GM23338 (cell line): ENCODE measurements around the gene TDP2. TPM values are rescaled to one million over a fixed set of nuclear protein-coding genes. Genes with fewer than 3 reads are reported as not detected.

Experiments used
- ATAC-seq: fragments of 200-7000 bp; cut with Tn5 transposase; 3 replicates; pipeline ENCODE4 v1.9.1; 2020
- DNase-seq: peaks from one replicate; pipeline ENCODE4 v3.0.0-alpha.2; 2015; ENCODE audit warnings: low spot score
- H2AFZ ChIP-seq: fragments of 200-600 bp; sonication (generic); 2 replicates; pipeline ENCODE4 v1.8.0; 2016; ENCODE audit warnings: antibody characterized with exemption, mild to moderate bottlenecking, moderate library complexity
- H3F3A ChIP-seq: fragments of 200-600 bp; sonication (generic); replicated peaks from 2 replicates; pipeline ENCODE4 v1.8.0; 2017; ENCODE audit warnings: antibody characterized with exemption, mixed run types, low read depth
- H3K27ac ChIP-seq: fragments of 200-600 bp; sonication (generic); 2 replicates; pipeline ENCODE4 v1.6.1; 2016; ENCODE audit warnings: low read depth
- H3K27me3 ChIP-seq: fragments of 200-600 bp; sonication (generic); 2 replicates; pipeline ENCODE4 v1.8.0; 2016; ENCODE audit warnings: mild to moderate bottlenecking, mixed run types, moderate library complexity; ENCODE audit not compliant: insufficient read depth
- H3K36me3 ChIP-seq: fragments of 200-600 bp; sonication (generic); 2 replicates; pipeline ENCODE4 v1.8.0; 2016; ENCODE audit warnings: mild to moderate bottlenecking; ENCODE audit not compliant: insufficient read depth
- H3K4me1 ChIP-seq: fragments of 200-600 bp; sonication (generic); 2 replicates; pipeline ENCODE4 v1.8.0; 2016; ENCODE audit warnings: mild to moderate bottlenecking, moderate library complexity; ENCODE audit not compliant: insufficient read depth
- H3K4me2 ChIP-seq: fragments of 200-600 bp; sonication (generic); 2 replicates; pipeline ENCODE4 v1.7.1; 2017; ENCODE audit warnings: mixed run types
- H3K4me3 ChIP-seq: fragments of 200-600 bp; sonication (generic); 2 replicates; pipeline ENCODE4 v1.6.1; 2016; ENCODE audit warnings: mixed run types
- H3K79me2 ChIP-seq: fragments of 200-600 bp; sonication (generic); replicated peaks from 2 replicates; pipeline ENCODE4 v1.8.0; 2017; ENCODE audit warnings: mild to moderate bottlenecking; ENCODE audit not compliant: insufficient read depth
- H3K9me2 ChIP-seq: fragments of 200-600 bp; sonication (generic); 2 replicates; pipeline ENCODE4 v1.8.0; 2017; ENCODE audit not compliant: insufficient read depth
- H4K20me1 ChIP-seq: fragments of 200-600 bp; sonication (generic); replicated peaks from 2 replicates; pipeline ENCODE4 v1.8.0; 2017; ENCODE audit warnings: mild to moderate bottlenecking; ENCODE audit not compliant: insufficient read depth
- H3K27ac Mint-ChIP-seq: 2 replicates; pipeline ENCODE4 v1.8.0; 2020; ENCODE audit warnings: inconsistent platforms, mild to moderate bottlenecking, moderate library complexity, mixed read lengths
- H3K27me3 Mint-ChIP-seq: 3 replicates; pipeline ENCODE4 v1.8.0; 2022; ENCODE audit warnings: low read depth, mild to moderate bottlenecking, moderate library complexity, mixed read lengths, inconsistent platforms; ENCODE audit not compliant: insufficient read depth, poor library complexity
- H3K36me3 Mint-ChIP-seq: 3 replicates; pipeline ENCODE4 v1.8.0; 2021; ENCODE audit warnings: low read depth, mild to moderate bottlenecking, inconsistent platforms, moderate library complexity, mixed read lengths
- H3K4me1 Mint-ChIP-seq: 3 replicates; pipeline ENCODE4 v1.8.0; 2020; ENCODE audit warnings: mild to moderate bottlenecking, inconsistent platforms, mixed read lengths
- H3K4me3 Mint-ChIP-seq: 3 replicates; pipeline ENCODE4 v1.8.0; 2021; ENCODE audit warnings: moderate library complexity, mild to moderate bottlenecking, inconsistent platforms, mixed read lengths
- H3K9me3 Mint-ChIP-seq: 3 replicates; pipeline ENCODE4 v1.8.0; 2020; ENCODE audit warnings: moderate library complexity, mild to moderate bottlenecking, inconsistent platforms, mixed read lengths
- CREB1 ChIP-seq: fragments of 250-450 bp; sonication (Bioruptor Pico); IDR thresholded peaks from 2 replicates; pipeline ENCODE4 v1.5.0; 2020; ENCODE audit warnings: low read depth, mild to moderate bottlenecking, moderate library complexity
- ETS1 ChIP-seq: IDR thresholded peaks from 2 replicates; pipeline ENCODE4 v1.6.1; 2016; ENCODE audit warnings: antibody characterized with exemption
- EZH2 ChIP-seq: fragments of 200-600 bp; sonication (generic); IDR thresholded peaks from one replicate; pipeline ENCODE4 v1.8.0; 2017; ENCODE audit warnings: antibody characterized with exemption, mild to moderate bottlenecking, low read depth; ENCODE audit not compliant: unreplicated experiment
- EZH2phosphoT487 ChIP-seq: fragments of 200-600 bp; sonication (generic); IDR thresholded peaks from one replicate; pipeline ENCODE4 v1.8.1; 2018; ENCODE audit warnings: antibody characterized with exemption; ENCODE audit not compliant: unreplicated experiment
- JUNB ChIP-seq: IDR thresholded peaks from one replicate; pipeline ENCODE4 v1.6.1; 2016; ENCODE audit warnings: antibody characterized with exemption; ENCODE audit not compliant: unreplicated experiment
- NANOG ChIP-seq: IDR thresholded peaks from 2 replicates; pipeline ENCODE4 v1.6.1; 2016; ENCODE audit warnings: antibody characterized with exemption, borderline replicate concordance
- POLR2AphosphoS5 ChIP-seq: IDR thresholded peaks from 2 replicates; pipeline ENCODE4 v1.6.1; 2016; ENCODE audit warnings: antibody characterized with exemption, low read depth
- REST ChIP-seq: IDR thresholded peaks from one replicate; pipeline ENCODE4 v1.6.1; 2018; ENCODE audit warnings: antibody characterized with exemption; ENCODE audit not compliant: unreplicated experiment
- STAT1 ChIP-seq: IDR thresholded peaks from one replicate; pipeline ENCODE4 v1.6.1; 2016; ENCODE audit warnings: antibody characterized with exemption; ENCODE audit not compliant: unreplicated experiment
- ZNF114 ChIP-seq: fragments of 250-450 bp; sonication (Bioruptor Pico); IDR thresholded peaks from 2 replicates; pipeline ENCODE4 v1.5.0; 2020; ENCODE audit warnings: mild to moderate bottlenecking, moderate library complexity
- ZNF331 ChIP-seq: fragments of 250-450 bp; sonication (Bioruptor Pico); IDR thresholded peaks from 2 replicates; pipeline ENCODE4 v1.5.0; 2020; ENCODE audit warnings: low read depth, mild to moderate bottlenecking, moderate library complexity
- ZNF462 ChIP-seq: fragments of 250-450 bp; sonication (Bioruptor Pico); IDR thresholded peaks from 2 replicates; pipeline ENCODE4 v1.5.0; 2020; ENCODE audit warnings: mild to moderate bottlenecking, moderate library complexity
- polyA plus RNA-seq: library from polyadenylated mRNA; unstranded; fragments of >200 nt; fragmentation: Nextera tagmentation; extraction: Ambion mirVana; gene quantifications from 2 replicates; pipeline ENCODE4 v1.2.1, GENCODE V29; 2016
- total RNA-seq: library from RNA; depleted of rRNA; stranded (reverse); fragments of >200 nt; shearing (Covaris generic); gene quantifications from 2 replicates; pipeline ENCODE4 v1.2.3, GENCODE V29; 2014
- TF ChIP-seq, protein P1 (sequence below), 2 experiments: fragments of 200-600 bp in 1 of 2; sonication (generic) in 1 of 2; conservative IDR thresholded peaks; 2 replicates each; pipeline versions ENCODE4 v1.5.1 to v1.6.1; 2016 to 2017; ENCODE audit warnings: antibody characterized with exemption in 2 of 2, low read depth in 2 of 2, mild to moderate bottlenecking in 2 of 2, moderate library complexity in 1 of 2

The TDP2 gene
- total and polyA plus RNA-seq, 2 experiments from 2014 or later, result 46.8 to 47.8 TPM

- H3K27ac ChIP-seq, result no peak overlapping the region
- TF ChIP-seq ETS1 (no peak), EZH2phosphoT487 (no peak), REST (no peak), ZNF331 (no peak), CREB1 (CRISPR knock-in tag) (no peak), STAT1 (no peak), POLR2AphosphoS5 (no peak), ZNF462 (CRISPR knock-in tag) (no peak), NANOG (no peak), ZNF114 (no peak), EZH2 (no peak), JUNB (no peak)
- TF ChIP-seq, protein P1, sequence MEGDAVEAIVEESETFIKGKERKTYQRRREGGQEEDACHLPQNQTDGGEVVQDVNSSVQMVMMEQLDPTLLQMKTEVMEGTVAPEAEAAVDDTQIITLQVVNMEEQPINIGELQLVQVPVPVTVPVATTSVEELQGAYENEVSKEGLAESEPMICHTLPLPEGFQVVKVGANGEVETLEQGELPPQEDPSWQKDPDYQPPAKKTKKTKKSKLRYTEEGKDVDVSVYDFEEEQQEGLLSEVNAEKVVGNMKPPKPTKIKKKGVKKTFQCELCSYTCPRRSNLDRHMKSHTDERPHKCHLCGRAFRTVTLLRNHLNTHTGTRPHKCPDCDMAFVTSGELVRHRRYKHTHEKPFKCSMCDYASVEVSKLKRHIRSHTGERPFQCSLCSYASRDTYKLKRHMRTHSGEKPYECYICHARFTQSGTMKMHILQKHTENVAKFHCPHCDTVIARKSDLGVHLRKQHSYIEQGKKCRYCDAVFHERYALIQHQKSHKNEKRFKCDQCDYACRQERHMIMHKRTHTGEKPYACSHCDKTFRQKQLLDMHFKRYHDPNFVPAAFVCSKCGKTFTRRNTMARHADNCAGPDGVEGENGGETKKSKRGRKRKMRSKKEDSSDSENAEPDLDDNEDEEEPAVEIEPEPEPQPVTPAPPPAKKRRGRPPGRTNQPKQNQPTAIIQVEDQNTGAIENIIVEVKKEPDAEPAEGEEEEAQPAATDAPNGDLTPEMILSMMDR (conservative IDR thresholded peaks at IDR 0.05; ENCODE audit: low read depth in 2 of 2), result no peak
- peaks cover 37% of the 10 kb centered on the region for H3K79me2 ChIP-seq
- Mint-ChIP-seq H3K4me1 (no peaks in the 10 kb centered on the region), H3K36me3 (peaks cover 93% of the 10 kb centered on the region), H3K9me3 (peaks cover 78% of the 10 kb centered on the region), H3K27ac (no peak overlapping the region), H3K27me3 (peaks cover 10% of the 10 kb centered on the region), H3K4me3 (no peak overlapping the region)
- H2AFZ ChIP-seq, result no peak overlapping the region
- H3K36me3 ChIP-seq, result peaks cover 50% of the 10 kb centered on the region
- H3K4me3 ChIP-seq, result no peak overlapping the region
- no peaks in the 10 kb centered on the region for H3K9me2 ChIP-seq
- no peak overlapping the region for H3K4me2 ChIP-seq
- no peaks in the 10 kb centered on the region for H3K4me1 ChIP-seq
- H3F3A ChIP-seq, result no peaks in the 10 kb centered on the region
- H3K27me3 ChIP-seq, result no peaks in the 10 kb centered on the region
- ATAC-seq (no peak), DNase-seq (peak; percentile 60)
- H4K20me1 ChIP-seq, result no peaks in the 10 kb centered on the region
These were observed 6.9 kb upstream of the TDP2 start for GRCh38 chr6:24673625-24674024.
